GM18868 (cell line): ENCODE measurements around the gene CMSS1.
A peak's percentile ranks its signal among the peaks of the same experiment; 100 is the strongest.

Source experiments
- ATAC-seq: cut with Tn5 transposase; IDR thresholded peaks from one replicate; pipeline ENCODE4 v1.9.1; 2021; ENCODE audit warnings: mild to moderate bottlenecking, moderate library complexity; ENCODE audit not compliant: unreplicated experiment

The CMSS1 gene

DNA sequence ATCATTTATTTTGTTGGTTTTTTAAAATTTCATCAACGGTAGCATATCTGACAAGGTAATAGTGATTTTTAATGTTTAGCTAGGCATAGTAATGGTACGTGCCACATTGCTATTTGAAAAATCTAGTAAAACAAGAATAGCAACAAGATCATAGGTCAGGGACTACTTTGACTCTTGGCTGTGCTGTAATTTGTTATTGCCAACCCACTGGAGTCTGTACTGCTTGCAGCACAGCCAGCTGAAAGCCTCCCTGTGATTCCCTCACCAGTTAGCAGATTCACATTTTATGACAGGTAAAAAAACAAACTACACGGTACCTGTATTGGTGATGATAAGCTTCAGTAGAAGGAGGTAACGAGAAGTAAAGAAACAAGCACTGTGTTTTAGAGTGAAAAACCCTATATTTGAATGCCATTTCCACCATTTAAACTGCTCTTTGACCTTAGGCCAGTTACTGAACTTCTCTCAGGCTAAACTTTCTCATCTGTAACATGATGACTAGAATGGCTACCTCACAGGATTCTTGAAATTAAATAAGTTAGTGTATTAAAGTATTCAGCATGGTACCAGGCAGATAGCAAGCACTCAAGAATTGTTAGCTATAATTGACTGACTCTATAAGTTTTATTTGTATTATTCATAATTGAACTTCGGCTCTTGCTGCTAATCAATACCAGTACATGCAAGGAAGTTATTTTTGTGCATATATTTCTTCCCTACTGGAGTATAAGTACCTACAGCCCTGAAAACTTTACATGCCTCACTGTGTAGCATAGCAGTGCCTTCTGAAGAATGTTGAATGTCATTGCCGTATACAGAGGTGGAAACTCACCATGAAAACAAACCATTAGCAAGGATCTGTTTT is 280.5 kb downstream of the CMSS1 start:
- no peak for ATAC-seq

DNA sequence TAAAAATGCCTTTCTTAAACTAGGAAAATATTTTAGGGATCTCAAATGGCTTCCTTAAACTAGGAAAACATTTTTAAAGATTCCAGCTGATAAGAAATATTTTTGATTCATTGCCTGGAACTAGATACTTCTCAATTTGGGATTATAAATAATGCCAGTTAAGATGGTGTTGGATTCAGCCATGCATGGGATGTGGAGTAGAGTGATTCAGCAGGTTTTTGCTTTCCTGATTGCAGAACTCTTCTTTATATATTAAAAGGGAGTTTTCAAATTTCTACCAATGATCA is 281.1 kb downstream of the CMSS1 start:
- no peak for ATAC-seq

- ATAC-seq = no peak
Measured at GRCh38 chr3:100099621-100100020, 282.0 kb downstream of the CMSS1 start.

- no peak for ATAC-seq
Measured at GRCh38 chr3:100100425-100100824, 282.8 kb downstream of the CMSS1 start.

DNA sequence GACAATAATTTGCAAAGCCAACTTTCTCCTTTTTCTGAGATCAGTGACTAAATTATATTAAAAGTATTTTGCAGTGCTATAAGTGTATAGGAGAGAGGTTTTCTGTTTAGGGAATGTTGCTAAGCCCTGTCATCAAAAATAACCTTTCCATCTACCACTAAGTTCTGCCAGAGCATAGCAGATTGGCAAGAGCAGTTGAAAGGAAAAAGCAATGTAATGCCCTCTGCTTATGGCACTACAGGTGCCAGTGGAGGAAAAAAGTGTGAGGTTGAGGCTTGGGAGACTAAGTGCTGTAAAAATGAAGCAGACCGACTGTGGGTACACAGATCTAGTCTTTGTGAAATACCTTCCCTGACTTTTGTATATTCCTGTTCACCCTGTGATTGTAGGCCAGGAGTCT is 285.1 kb downstream of the CMSS1 start:
- no peak for ATAC-seq

DNA sequence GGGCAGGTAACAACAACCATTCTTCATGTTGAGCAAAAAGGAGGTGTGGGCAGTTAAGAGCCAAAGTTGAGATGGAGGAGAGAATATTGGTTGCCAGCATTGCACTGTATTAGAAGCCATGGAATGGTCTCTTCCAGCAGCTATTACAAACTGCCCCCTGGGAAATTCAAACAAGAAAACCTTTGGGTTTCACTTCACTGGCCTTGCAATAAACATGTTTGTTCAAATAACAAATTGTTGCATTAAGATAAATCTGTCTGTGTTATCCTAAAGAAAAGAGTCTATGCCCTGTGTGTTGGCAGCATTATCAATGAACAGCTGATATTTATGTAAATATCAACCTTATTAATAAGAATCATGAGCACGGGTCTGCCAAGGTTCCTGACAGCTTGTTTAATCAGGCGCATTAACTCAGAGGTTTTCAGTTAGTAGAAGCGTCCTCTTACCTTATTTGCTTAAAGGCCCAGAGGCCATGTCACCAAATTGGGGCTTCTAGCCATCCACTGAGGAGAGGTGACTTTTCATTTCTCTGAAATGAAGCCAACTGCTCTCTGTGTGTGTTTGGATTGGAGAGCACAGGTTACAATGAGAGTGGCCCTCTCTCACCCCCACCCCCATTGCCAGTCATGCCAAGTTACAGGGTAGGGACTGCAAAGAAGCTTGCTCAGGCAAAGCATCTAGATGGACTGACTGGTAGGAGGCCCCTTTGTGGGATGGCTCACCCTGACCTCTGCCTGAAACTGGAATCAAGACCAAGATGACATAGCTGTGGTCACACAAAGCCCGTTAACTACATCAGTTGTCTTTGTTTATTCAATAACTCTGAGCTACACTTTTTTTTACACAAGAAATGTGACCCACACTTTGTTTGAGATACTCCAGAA is 286.1 kb downstream of the CMSS1 start:
- ATAC-seq = peak; percentile 77

- no peak for ATAC-seq
Measured at GRCh38 chr3:100104442-100104798, 286.8 kb downstream of the CMSS1 start.

DNA sequence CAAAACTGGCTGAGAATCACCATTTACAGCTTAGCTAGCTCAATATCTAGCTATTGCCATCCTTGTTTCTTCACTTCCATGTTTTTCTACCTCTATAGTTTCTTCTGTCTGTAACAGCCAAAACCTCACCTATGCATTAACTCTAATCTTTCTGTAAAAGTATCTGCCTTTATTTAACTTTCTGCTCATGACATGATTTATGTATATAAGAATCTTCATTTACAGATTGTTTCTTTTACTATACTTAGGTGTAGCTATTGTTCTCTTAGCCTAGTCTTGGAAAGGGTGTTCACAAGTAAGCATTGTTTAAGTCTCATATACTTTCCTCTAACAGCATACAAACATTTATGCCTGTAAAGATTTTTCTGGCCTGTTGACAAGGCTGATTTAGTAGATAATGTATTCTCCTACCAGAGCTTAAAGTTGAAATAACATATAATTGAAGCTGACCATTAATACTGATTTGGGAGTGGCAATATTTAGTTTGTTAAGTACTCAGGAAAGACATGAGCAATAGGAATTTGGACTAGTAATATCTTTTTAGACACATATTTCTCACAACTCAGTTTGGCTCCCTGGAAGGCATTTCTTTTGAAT is 287.3 kb downstream of the CMSS1 start:
- no peak for ATAC-seq

- no peak for ATAC-seq
Measured at GRCh38 chr3:100105501-100105900, 287.8 kb downstream of the CMSS1 start.

DNA sequence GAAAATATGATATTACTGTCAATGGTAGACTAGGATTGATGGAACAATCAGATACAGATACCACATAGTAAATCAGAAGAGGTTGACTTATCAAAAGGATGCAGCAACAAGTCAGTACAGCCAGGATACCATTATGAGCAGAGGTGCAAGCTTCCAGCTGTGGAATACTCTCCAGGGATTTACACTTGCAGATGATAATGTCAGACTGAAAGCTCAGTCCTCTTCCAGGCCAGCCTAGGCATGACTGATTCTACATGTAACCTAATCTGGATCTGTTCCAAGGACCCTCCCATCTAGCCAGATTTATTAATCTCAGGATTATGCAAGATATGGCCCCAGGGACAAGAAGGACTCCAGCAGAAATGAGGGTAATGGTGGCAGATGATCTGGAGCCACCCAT is 288.4 kb downstream of the CMSS1 start:
- no peak for ATAC-seq

- ATAC-seq = no peak
Measured at GRCh38 chr3:100106531-100107141, 289.0 kb downstream of the CMSS1 start.

- ATAC-seq = no peak
Measured at GRCh38 chr3:100107221-100107814, 289.7 kb downstream of the CMSS1 start.

DNA sequence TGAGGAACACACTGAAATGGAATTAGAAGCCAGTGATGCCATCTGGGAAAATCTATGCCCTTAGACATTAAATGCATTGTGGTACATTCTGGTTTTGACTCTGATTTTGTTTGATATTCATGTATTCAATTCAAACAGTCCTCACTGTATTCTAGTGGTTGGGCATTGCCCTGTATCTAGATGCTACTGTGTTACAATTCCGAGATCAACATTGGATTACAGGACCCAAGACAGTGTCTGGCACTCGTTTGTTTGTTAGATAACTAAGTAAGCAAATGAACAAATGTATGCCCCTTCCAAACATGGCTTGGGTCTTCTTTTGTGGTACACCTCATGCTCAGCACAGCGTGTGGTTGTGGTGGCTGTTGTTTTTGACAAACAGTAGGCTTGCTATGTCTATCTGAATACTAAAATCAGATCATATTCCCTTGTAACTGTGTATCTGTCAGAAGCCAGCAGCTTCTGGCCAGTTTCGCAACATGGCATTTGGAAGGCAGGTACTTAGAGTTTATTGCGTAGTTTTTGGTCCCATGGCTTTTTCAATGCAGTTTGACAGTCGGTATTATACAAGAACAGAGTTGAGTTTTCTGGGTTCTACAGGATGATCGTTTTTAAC is 290.9 kb downstream of the CMSS1 start:
- no peak for ATAC-seq

- no peak for ATAC-seq
Measured at GRCh38 chr3:100110162-100110561, 292.5 kb downstream of the CMSS1 start.

DNA sequence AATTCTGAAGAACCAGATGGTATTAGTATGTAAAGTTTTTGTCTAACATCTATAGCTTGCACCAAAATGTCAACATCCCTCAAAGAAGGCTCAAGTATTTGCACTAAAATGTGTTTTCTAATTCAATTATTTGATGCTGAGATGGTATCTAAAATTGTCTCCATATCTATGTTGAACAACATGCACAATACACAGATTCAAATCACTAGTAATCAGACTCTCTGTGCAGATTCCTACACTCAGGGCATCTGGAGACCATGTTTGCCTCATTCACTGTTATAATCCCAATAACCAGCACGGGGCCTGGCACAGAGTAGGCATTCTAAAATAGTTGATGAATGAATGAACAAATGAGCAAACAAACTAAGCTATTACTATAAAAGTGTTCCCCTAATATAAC is 294.1 kb downstream of the CMSS1 start:
- ATAC-seq = no peak

GRCh38 chr3:100113723-100114412 is 296.2 kb downstream of the CMSS1 start:
- no peak for ATAC-seq

DNA sequence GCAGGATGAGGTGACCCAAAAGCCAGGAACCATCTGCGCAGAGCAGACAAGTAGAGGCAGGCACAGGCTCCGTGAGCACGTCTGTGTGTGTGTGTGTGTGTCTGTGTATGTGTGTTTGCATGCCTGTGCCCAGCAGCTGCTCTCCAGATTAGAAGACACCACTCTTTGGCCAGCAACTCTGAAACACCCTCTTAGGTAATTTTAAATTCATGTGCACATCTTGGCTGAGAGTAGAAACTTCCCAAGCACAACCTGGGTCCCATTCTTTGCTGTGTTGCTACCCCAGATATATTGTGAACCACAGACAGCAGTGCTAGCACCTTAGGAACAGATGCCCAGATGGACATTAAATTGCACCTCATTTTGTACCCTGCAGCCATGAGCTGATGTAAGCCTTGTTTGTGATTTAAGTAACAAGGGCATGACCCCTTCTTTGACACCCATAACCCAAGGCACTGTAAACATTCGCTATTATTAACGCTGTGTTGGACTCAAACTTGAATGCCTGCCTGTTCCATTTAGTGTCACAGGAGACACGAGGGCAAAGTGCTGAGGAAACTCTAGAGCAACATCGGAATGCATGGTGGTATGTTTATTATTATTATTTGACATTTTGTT is 296.9 kb downstream of the CMSS1 start, which contains the start of gene FILIP1L:
Gene FILIP1L (minus strand): TSS at position 89 of the 618 bp plus-strand sequence.
- ATAC-seq = no peak

DNA sequence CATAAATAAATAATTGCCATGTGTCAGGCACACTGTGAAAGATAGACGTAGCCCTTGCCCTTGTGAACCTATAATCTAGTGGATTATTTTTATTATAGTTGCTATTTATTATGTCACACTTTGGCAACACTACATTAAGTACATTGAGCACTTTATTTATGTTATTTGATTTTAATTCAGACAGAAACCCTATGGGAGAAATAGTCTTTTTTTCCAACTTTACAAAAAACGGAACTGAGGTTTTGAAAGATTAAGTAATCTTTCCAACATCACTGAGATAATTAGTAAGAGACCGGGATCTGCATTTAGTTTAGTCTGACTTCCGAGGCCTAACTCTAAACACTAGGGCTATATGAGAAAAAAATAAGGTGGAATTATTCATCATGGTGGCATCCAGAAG is 299.4 kb downstream of the CMSS1 start:
- no peak for ATAC-seq

DNA sequence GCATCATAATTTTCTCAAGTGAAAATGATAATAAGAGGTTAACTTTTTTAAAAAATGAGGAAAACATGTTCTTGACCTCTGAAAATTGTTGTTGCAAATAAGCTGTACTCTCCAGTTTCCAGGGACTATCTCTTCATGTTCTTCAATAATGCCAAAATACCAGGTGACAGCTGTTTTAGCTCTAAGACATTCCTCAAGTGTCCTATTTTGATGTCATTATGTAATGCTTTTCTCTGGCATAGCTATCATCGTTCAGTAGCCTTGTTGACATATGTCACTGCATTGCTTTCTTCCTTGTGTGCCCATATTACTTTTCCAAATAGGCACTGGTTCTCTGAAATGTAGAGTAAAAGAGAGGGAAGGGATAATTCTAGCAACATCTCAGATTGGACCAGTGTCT is 302.4 kb downstream of the CMSS1 start:
- no peak for ATAC-seq
